Measurements from ENCODE around the gene SIAH2.
A peak's percentile ranks its signal among the peaks of the same experiment; 100 is the strongest.

Gene SIAH2

GRCh38 chr3:150727653-150728502, 35.1 kb downstream of the SIAH2 start:
- ATAC-seq (ENCODE audit: insufficient read depth, low read depth) (no peak), DNase-seq (no peak)
- TF ChIP-seq CTCF (IDR thresholded peaks at IDR 0.05; ENCODE audit: borderline replicate concordance, extremely low read depth, low read length, poor library complexity, severe bottlenecking) (no peak), EZH2 (IDR thresholded peaks at IDR 0.05; ENCODE audit: borderline replicate concordance, low read depth, low read length, severe bottlenecking) (no peak)
- H3K9ac ChIP-seq (ENCODE audit: low read depth, low read length), result no peak overlapping the region
- H3K4me1 ChIP-seq (ENCODE audit: insufficient read depth, low read length), result no peaks in the 10 kb centered on the region
- no peak overlapping the region for H3K27ac ChIP-seq (ENCODE audit: low read length)
- H3K36me3 ChIP-seq (ENCODE audit: insufficient read depth, low read length), result no peaks in the 10 kb centered on the region
- no peaks in the 10 kb centered on the region for H3K9me3 ChIP-seq (ENCODE audit: insufficient read depth, low read length, severe bottlenecking)
- H3K4me3 ChIP-seq (ENCODE audit: low read depth in 1 of 2, low read length in 2 of 2), result no peak overlapping the region
- no peak overlapping the region for H3K4me2 ChIP-seq (ENCODE audit: insufficient read depth, low read length)
- no peaks in the 10 kb centered on the region for H3K27me3 ChIP-seq (ENCODE audit: insufficient read depth, low read length, poor library complexity)
- H2AFZ ChIP-seq (ENCODE audit: low read depth, low read length), result no peak overlapping the region
- H3K79me2 ChIP-seq (ENCODE audit: insufficient read depth, low read length), result no peaks in the 10 kb centered on the region
- no peaks in the 10 kb centered on the region for H4K20me1 ChIP-seq (ENCODE audit: insufficient read depth, low read length)

GRCh38 chr3:150725548-150725947, 37.4 kb downstream of the SIAH2 start:
- no peaks in the 10 kb centered on the region for H3K9me3 ChIP-seq (ENCODE audit: insufficient read depth, low read length, severe bottlenecking)
- H3K4me2 ChIP-seq (ENCODE audit: insufficient read depth, low read length), result no peak overlapping the region
- H3K9ac ChIP-seq (ENCODE audit: low read depth, low read length), result no peak overlapping the region
- no peaks in the 10 kb centered on the region for H3K4me1 ChIP-seq (ENCODE audit: insufficient read depth, low read length)
- no peak overlapping the region for H3K27ac ChIP-seq (ENCODE audit: low read length)
- TF ChIP-seq EZH2 (IDR thresholded peaks at IDR 0.05; ENCODE audit: borderline replicate concordance, low read depth, low read length, severe bottlenecking) (no peak), CTCF (IDR thresholded peaks at IDR 0.05; ENCODE audit: borderline replicate concordance, extremely low read depth, low read length, poor library complexity, severe bottlenecking) (no peak)
- H2AFZ ChIP-seq (ENCODE audit: low read depth, low read length), result no peak overlapping the region
- H4K20me1 ChIP-seq (ENCODE audit: insufficient read depth, low read length), result no peaks in the 10 kb centered on the region
- no peaks in the 10 kb centered on the region for H3K79me2 ChIP-seq (ENCODE audit: insufficient read depth, low read length)
- no peaks in the 10 kb centered on the region for H3K36me3 ChIP-seq (ENCODE audit: insufficient read depth, low read length)
- no peaks in the 10 kb centered on the region for H3K27me3 ChIP-seq (ENCODE audit: insufficient read depth, low read length, poor library complexity)
- no peak overlapping the region for H3K4me3 ChIP-seq (ENCODE audit: low read depth in 1 of 2, low read length in 2 of 2)
- no peak for DNase-seq
- ATAC-seq (ENCODE audit: insufficient read depth, low read depth), result no peak

GRCh38 chr3:150723946-150724345, 39.0 kb downstream of the SIAH2 start:
- DNase-seq (peak; percentile 17), ATAC-seq (ENCODE audit: insufficient read depth, low read depth) (peak; percentile 37; the same call in 2 of the 3 replicates)
- no peak overlapping the region for H3K27ac ChIP-seq (ENCODE audit: low read length)
- H3K36me3 ChIP-seq (ENCODE audit: insufficient read depth, low read length), result no peaks in the 10 kb centered on the region
- no peak overlapping the region for H3K4me2 ChIP-seq (ENCODE audit: insufficient read depth, low read length)
- H3K27me3 ChIP-seq (ENCODE audit: insufficient read depth, low read length, poor library complexity), result no peaks in the 10 kb centered on the region
- TF ChIP-seq CTCF (IDR thresholded peaks at IDR 0.05; ENCODE audit: borderline replicate concordance, extremely low read depth, low read length, poor library complexity, severe bottlenecking), result no peak
- no peak for TF ChIP-seq EZH2 (IDR thresholded peaks at IDR 0.05; ENCODE audit: borderline replicate concordance, low read depth, low read length, severe bottlenecking)
- H3K4me3 ChIP-seq (ENCODE audit: low read depth in 1 of 2, low read length in 2 of 2), result no peak overlapping the region
- no peak overlapping the region for H3K9ac ChIP-seq (ENCODE audit: low read depth, low read length)
- no peaks in the 10 kb centered on the region for H3K79me2 ChIP-seq (ENCODE audit: insufficient read depth, low read length)
- no peaks in the 10 kb centered on the region for H3K9me3 ChIP-seq (ENCODE audit: insufficient read depth, low read length, severe bottlenecking)
- H3K4me1 ChIP-seq (ENCODE audit: insufficient read depth, low read length), result no peaks in the 10 kb centered on the region
- H2AFZ ChIP-seq (ENCODE audit: low read depth, low read length), result no peak overlapping the region
- H4K20me1 ChIP-seq (ENCODE audit: insufficient read depth, low read length), result no peaks in the 10 kb centered on the region
